Gastroesophageal sphincter (tissue), 4 donors: ENCODE measurements around the gene LDB2. TPM values are rescaled to one million over a fixed set of nuclear protein-coding genes. Genes with fewer than 3 reads are reported as not detected.

Experiments used
- ATAC-seq: fragments of 150-250 bp; one replicate; pipeline ENCODE4 v1.9.1; 2016; ENCODE audit warnings: mild to moderate bottlenecking, moderate library complexity
- H3K27ac ChIP-seq, 4 donors: fragments of 200-600 bp; sonication (generic) in 3 of 4; 1 replicate in 3 of 4; 2 replicates in 1 of 4; pipeline ENCODE4 v1.5.1; 2016 to 2019
- H3K27me3 ChIP-seq: fragments of 200-600 bp; sonication (generic); one replicate; pipeline ENCODE4 v1.5.1; 2019
- H3K36me3 ChIP-seq, 2 donors: fragments of 200-600 bp; sonication (generic); one replicate each; pipeline ENCODE4 v1.5.1; 2019; ENCODE audit warnings: control low read depth in 1 of 2
- H3K4me1 ChIP-seq, 3 donors: fragments of 200-600 bp; sonication (generic); 1 replicate in 2 of 3; 2 replicates in 1 of 3; pipeline ENCODE4 v1.5.1; 2016 to 2019; ENCODE audit warnings: control low read depth in 2 of 3
- H3K4me3 ChIP-seq, 2 donors: fragments of 200-600 bp; sonication (generic); one replicate each; pipeline ENCODE4 v1.5.1; 2019; ENCODE audit warnings: mild to moderate bottlenecking in 1 of 2, moderate library complexity in 1 of 2
- H3K9me3 ChIP-seq, 3 donors: fragments of 200-600 bp; sonication (generic); one replicate each; pipeline ENCODE4 v1.5.1; 2017 to 2019; ENCODE audit warnings: control low read depth in 2 of 3
- EP300 ChIP-seq: sonication (generic); formaldehyde crosslinking; IDR thresholded peaks from one replicate; pipeline ENCODE4 v1.6.1; 2017; ENCODE audit warnings: antibody characterized with exemption, mild to moderate bottlenecking
- POLR2A ChIP-seq, 2 donors: fragments of 450-650 bp; IDR thresholded peaks; one replicate each; pipeline ENCODE4 v1.6.1; 2017; ENCODE audit warnings: antibody characterized with exemption in 2 of 2, mild to moderate bottlenecking in 2 of 2, moderate library complexity in 1 of 2
- POLR2AphosphoS5 ChIP-seq: sonication (generic); formaldehyde crosslinking; IDR thresholded peaks from one replicate; pipeline ENCODE4 v1.6.1; 2017; ENCODE audit warnings: antibody characterized with exemption
- WGBS, 2 donors: methylation state at CpG; one replicate each; pipeline ENCODE4 v1.1.5; 2018; ENCODE audit warnings: low coverage in 1 of 2; 5-methylcytosine and 5-hydroxymethylcytosine counted together
- total RNA-seq, 4 donors: library from RNA; depleted of rRNA; stranded (reverse); fragments of >200 nt; gene quantifications; one replicate each; pipeline ENCODE4 v1.1.0, GENCODE V29; 2016
- TF ChIP-seq, protein P1 (sequence below), 4 experiments: fragments of 200-600 bp in 2 of 4; fragments of 450-650 bp in 2 of 4; sonication (generic) in 1 of 4; IDR thresholded peaks; one replicate each; pipeline ENCODE4 v1.5.1; 2017 to 2019; ENCODE audit warnings: antibody characterized with exemption in 4 of 4, mild to moderate bottlenecking in 2 of 4, moderate library complexity in 2 of 4

Gene LDB2
- total RNA-seq, 4 donors from 2014 or later: 23.6 to 29.6 (median 28.3) TPM

DNA sequence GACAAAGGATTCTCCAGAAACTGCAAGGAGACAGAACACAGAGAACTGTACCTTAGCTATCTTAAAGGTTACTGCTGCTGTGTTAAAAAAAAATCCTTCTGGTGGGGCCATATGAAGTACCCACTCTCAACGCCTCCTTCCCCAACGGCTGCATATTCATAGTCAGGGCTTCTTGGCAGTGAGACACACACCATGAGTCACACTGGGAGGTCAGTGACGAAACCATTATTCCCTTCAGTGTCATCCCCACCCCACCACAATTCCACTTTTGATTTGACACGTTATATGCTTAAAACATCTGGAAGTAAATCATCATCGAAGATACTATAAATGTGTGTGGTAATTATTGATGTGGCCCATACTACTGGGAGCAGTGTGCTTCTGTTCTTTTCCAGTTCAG lies 271.5 kb downstream of the LDB2 start:
- peak overlapping the region in 1 of 4 donors; percentile 5 for H3K27ac ChIP-seq
- H3K4me1 ChIP-seq: no peaks in the 10 kb centered on the region
- ATAC-seq: peak; percentile 92
- H3K9me3 ChIP-seq: no peaks in the 10 kb centered on the region
- 27% methylated on average over 5 of the region's 5 CpGs for WGBS, 2 donors
- no peaks in the 10 kb centered on the region for H3K27me3 ChIP-seq
- H3K36me3 ChIP-seq: no peaks in the 10 kb centered on the region
- TF ChIP-seq POLR2A (IDR thresholded peaks at IDR 0.05) (no peak), EP300 (no peak), POLR2AphosphoS5 (no peak)
- TF ChIP-seq, protein P1, sequence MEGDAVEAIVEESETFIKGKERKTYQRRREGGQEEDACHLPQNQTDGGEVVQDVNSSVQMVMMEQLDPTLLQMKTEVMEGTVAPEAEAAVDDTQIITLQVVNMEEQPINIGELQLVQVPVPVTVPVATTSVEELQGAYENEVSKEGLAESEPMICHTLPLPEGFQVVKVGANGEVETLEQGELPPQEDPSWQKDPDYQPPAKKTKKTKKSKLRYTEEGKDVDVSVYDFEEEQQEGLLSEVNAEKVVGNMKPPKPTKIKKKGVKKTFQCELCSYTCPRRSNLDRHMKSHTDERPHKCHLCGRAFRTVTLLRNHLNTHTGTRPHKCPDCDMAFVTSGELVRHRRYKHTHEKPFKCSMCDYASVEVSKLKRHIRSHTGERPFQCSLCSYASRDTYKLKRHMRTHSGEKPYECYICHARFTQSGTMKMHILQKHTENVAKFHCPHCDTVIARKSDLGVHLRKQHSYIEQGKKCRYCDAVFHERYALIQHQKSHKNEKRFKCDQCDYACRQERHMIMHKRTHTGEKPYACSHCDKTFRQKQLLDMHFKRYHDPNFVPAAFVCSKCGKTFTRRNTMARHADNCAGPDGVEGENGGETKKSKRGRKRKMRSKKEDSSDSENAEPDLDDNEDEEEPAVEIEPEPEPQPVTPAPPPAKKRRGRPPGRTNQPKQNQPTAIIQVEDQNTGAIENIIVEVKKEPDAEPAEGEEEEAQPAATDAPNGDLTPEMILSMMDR (IDR thresholded peaks at IDR 0.05): no peak
- no peak overlapping the region for H3K4me3 ChIP-seq

GRCh38 chr4:16622826-16623225 lies 275.6 kb downstream of the LDB2 start:
- Histone ChIP-seq H3K4me1 (no peaks in the 10 kb centered on the region), H3K4me3 (no peak overlapping the region), H3K27ac (no peak overlapping the region), H3K9me3 (no peaks in the 10 kb centered on the region), H3K36me3 (no peaks in the 10 kb centered on the region), H3K27me3 (no peaks in the 10 kb centered on the region)
- ATAC-seq: no peak
- no peak for TF ChIP-seq POLR2A (IDR thresholded peaks at IDR 0.05)
- TF ChIP-seq, protein P1 (IDR thresholded peaks at IDR 0.05): no peak
- no peak for TF ChIP-seq EP300
- no peak for TF ChIP-seq POLR2AphosphoS5
- WGBS, 2 donors: 10 to 25% methylated on average over 1 of the region's 1 CpG

GRCh38 chr4:16617435-16617834 lies 281.0 kb downstream of the LDB2 start:
- no peaks in the 10 kb centered on the region for H3K9me3 ChIP-seq
- H3K27me3 ChIP-seq: no peaks in the 10 kb centered on the region
- 7 to 25% methylated on average over 5 of the region's 5 CpGs for WGBS, 2 donors
- TF ChIP-seq POLR2A (IDR thresholded peaks at IDR 0.05): no peak
- no peak for TF ChIP-seq EP300
- TF ChIP-seq, protein P1 (IDR thresholded peaks at IDR 0.05): no peak
- no peak for TF ChIP-seq POLR2AphosphoS5
- no peaks in the 10 kb centered on the region for H3K36me3 ChIP-seq
- no peak for ATAC-seq
- no peak overlapping the region for H3K4me3 ChIP-seq
- peaks cover 0 to 10% (median 0%) of the 10 kb centered on the region in 3 donors for H3K4me1 ChIP-seq
- no peak overlapping the region for H3K27ac ChIP-seq

DNA sequence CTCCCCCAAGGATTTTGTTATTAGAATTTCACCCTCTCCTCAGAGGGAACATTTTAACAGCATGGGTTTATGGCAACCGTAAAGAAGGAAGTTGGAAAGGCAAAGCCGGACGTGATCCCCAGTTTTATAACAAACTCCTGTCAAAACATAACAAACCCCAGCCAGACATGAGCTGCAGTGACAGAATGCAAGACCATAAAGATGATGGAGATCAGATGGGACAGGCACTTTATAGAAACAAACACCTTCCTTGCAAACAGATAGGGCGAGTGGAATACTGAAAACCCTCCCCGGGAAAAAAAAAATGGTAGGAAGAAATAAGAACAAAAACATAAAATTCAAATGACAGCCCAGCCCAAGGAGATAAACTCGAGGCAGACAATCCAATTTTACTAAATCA lies 281.4 kb downstream of the LDB2 start:
- 10 to 60% methylated on average over 1 to 6 of the region's 6 CpGs for WGBS, 2 donors
- H3K36me3 ChIP-seq: no peaks in the 10 kb centered on the region

GRCh38 chr4:16609170-16609758 lies 289.2 kb downstream of the LDB2 start:
- Histone ChIP-seq H3K36me3 (no peaks in the 10 kb centered on the region), H3K27me3 (no peaks in the 10 kb centered on the region), H3K27ac (no peak overlapping the region), H3K9me3 (no peaks in the 10 kb centered on the region), H3K4me3 (no peak overlapping the region), H3K4me1 (peaks cover 0 to 6% (median 0%) of the 10 kb centered on the region in 3 donors)
- ATAC-seq: no peak
- no peak for TF ChIP-seq POLR2AphosphoS5
- TF ChIP-seq POLR2A (IDR thresholded peaks at IDR 0.05): no peak
- TF ChIP-seq, protein P1 (IDR thresholded peaks at IDR 0.05): no peak
- TF ChIP-seq EP300: no peak
- 100% methylated on average over 1 of the region's 10 CpGs; no CpG with 5 or more reads in 1 of the 2 donors for WGBS, 2 donors

More for the DNA sequence above, 281.4 kb downstream of the LDB2 start:
- Histone ChIP-seq H3K9me3 (no peaks in the 10 kb centered on the region), H3K27ac (no peak overlapping the region), H3K27me3 (no peaks in the 10 kb centered on the region), H3K4me3 (no peak overlapping the region), H3K4me1 (peaks cover 0 to 10% (median 0%) of the 10 kb centered on the region in 3 donors)
- no peak for TF ChIP-seq POLR2AphosphoS5
- no peak for TF ChIP-seq POLR2A (IDR thresholded peaks at IDR 0.05)
- TF ChIP-seq, protein P1 (IDR thresholded peaks at IDR 0.05): no peak
- TF ChIP-seq EP300: no peak
- no peak for ATAC-seq
